H1 (cell line): ENCODE data around the gene CCDC144A. TPM values are rescaled to one million over a fixed set of nuclear protein-coding genes. Genes with fewer than 3 reads are reported as not detected.

ENCODE experiments used
- CTCF ChIA-PET: fragments of 300-600 bp; sonication (Branson Sonifier 250); formaldehyde crosslinking; loops from one replicate; lab custom pipeline; 2021; ENCODE audit not compliant: partially characterized antibody; lab: Charles Lee
- POLR2A ChIA-PET: fragments of 300-600 bp; sonication (Branson Sonifier 250); formaldehyde crosslinking; loops from one replicate; lab custom pipeline; 2021; ENCODE audit warnings: inconsistent platforms; ENCODE audit not compliant: partially characterized antibody; lab: Charles Lee
- DNase-seq, 2 experiments: peaks; one replicate each; pipeline versions ENCODE4 v3.0.0 to v3.0.0-alpha.2; 2010 to 2022; ENCODE audit warnings: low spot score in 2 of 2, low read depth in 1 of 2, mixed read lengths in 1 of 2
- FAIRE-seq: peaks from 2 replicates; lab custom pipeline; 2011; peaks lifted over from hg19 to GRCh38; lab: Jason Lieb, UNC
- H2AFZ ChIP-seq: 2 replicates; pipeline ENCODE4 v1.8.1; 2012; ENCODE audit warnings: low read length, inconsistent platforms
- H2AK5ac ChIP-seq: 2 replicates; pipeline ENCODE4 v1.6.1; 2013; ENCODE audit warnings: low read depth, low read length
- H2BK120ac ChIP-seq: replicated peaks from 2 replicates; pipeline ENCODE3; 2013; ENCODE audit warnings: low read depth, low read length, inconsistent platforms
- H2BK12ac ChIP-seq: 2 replicates; pipeline ENCODE4 v1.6.1; 2013; ENCODE audit warnings: low read depth, low read length
- H2BK15ac ChIP-seq: 2 replicates; pipeline ENCODE4 v1.6.1; 2013; ENCODE audit warnings: low read length
- H2BK20ac ChIP-seq: 2 replicates; pipeline ENCODE4 v1.6.1; 2013; ENCODE audit warnings: low read length
- H2BK5ac ChIP-seq: 2 replicates; pipeline ENCODE4 v1.6.1; 2013; ENCODE audit warnings: low read depth, low read length
- H3K14ac ChIP-seq: 2 replicates; pipeline ENCODE4 v1.6.1; 2013; ENCODE audit warnings: inconsistent platforms; ENCODE audit not compliant: insufficient read length
- H3K18ac ChIP-seq: 2 replicates; pipeline ENCODE4 v1.6.1; 2013; ENCODE audit warnings: low read length; ENCODE audit errors: extremely low read depth
- H3K23ac ChIP-seq: 2 replicates; pipeline ENCODE4 v1.6.1; 2013; ENCODE audit warnings: inconsistent platforms; ENCODE audit not compliant: insufficient read length
- H3K23me2 ChIP-seq: 2 replicates; pipeline ENCODE4 v1.6.1; 2013; ENCODE audit warnings: low read depth, low read length
- H3K27ac ChIP-seq: 2 replicates; pipeline ENCODE4 v1.6.1; 2011; ENCODE audit warnings: low read depth, low read length, inconsistent platforms
- H3K27me3 ChIP-seq, 4 experiments: replicated peaks in 1 of 4; 1 replicate in 1 of 4; 2 replicates in 3 of 4; pipeline versions ENCODE4 v1.6.1 to v1.8.1; 2011 to 2013; ENCODE audit warnings: low read length in 3 of 4, mild to moderate bottlenecking in 3 of 4, inconsistent platforms in 2 of 4, mixed read lengths in 2 of 4, moderate library complexity in 1 of 4; ENCODE audit not compliant: control insufficient read depth in 3 of 4, insufficient read depth in 3 of 4; ENCODE audit errors: extremely low read depth in 1 of 4
- H3K36me3 ChIP-seq, 4 experiments: 2 replicates each; pipeline versions ENCODE4 v1.6.1 to v1.8.1; 2011 to 2013; ENCODE audit warnings: mild to moderate bottlenecking in 4 of 4, low read length in 3 of 4, moderate library complexity in 2 of 4, control low read depth in 1 of 4, inconsistent platforms in 1 of 4; ENCODE audit not compliant: insufficient read depth in 4 of 4, control insufficient read depth in 2 of 4
- H3K4ac ChIP-seq: replicated peaks from 2 replicates; pipeline ENCODE3; 2013; ENCODE audit warnings: low read length, low read depth, mixed read lengths, inconsistent platforms; ENCODE audit not compliant: insufficient read length
- H3K4me1 ChIP-seq, 4 experiments: replicated peaks in 1 of 4; 1 replicate in 1 of 4; 2 replicates in 3 of 4; pipeline versions ENCODE4 v1.6.1 to v1.8.1; 2011 to 2013; ENCODE audit warnings: low read length in 3 of 4, inconsistent platforms in 2 of 4, mixed read lengths in 1 of 4; ENCODE audit not compliant: insufficient read depth in 4 of 4, control insufficient read depth in 3 of 4
- H3K4me2 ChIP-seq, 2 experiments: 2 replicates each; pipeline versions ENCODE4 v1.6.1 to v1.8.1; 2011 to 2013; ENCODE audit warnings: low read depth in 2 of 2, low read length in 2 of 2, control low read depth in 1 of 2, inconsistent platforms in 1 of 2, mild to moderate bottlenecking in 1 of 2; ENCODE audit not compliant: insufficient read depth in 1 of 2
- H3K4me3 ChIP-seq, 4 experiments: fragments of 200-600, 300-600 bp in 1 of 4; sonication (generic), shearing (Covaris generic), sonication (Bioruptor Twin) in 1 of 4; 2 replicates each; pipeline versions ENCODE4 v1.5.1 to v1.8.1; 2011 to 2016; ENCODE audit warnings: low read length in 4 of 4, low read depth in 3 of 4, control low read depth in 2 of 4, inconsistent platforms in 2 of 4, mild to moderate bottlenecking in 2 of 4, mixed read lengths in 1 of 4, moderate library complexity in 1 of 4; ENCODE audit not compliant: insufficient read depth in 2 of 4; ENCODE audit errors: extremely low read depth in 1 of 4
- H3K56ac ChIP-seq: replicated peaks from 2 replicates; pipeline ENCODE3; 2013; ENCODE audit warnings: low read depth, mild to moderate bottlenecking, mixed read lengths, low read length, inconsistent platforms; ENCODE audit not compliant: insufficient read length
- H3K79me1 ChIP-seq: 2 replicates; pipeline ENCODE4 v1.6.1; 2013; ENCODE audit warnings: low read depth, low read length, control low read depth
- H3K79me2 ChIP-seq, 2 experiments: 2 replicates each; pipeline versions ENCODE4 v1.6.1 to v1.8.1; 2012 to 2013; ENCODE audit warnings: low read length in 2 of 2, mild to moderate bottlenecking in 2 of 2, inconsistent platforms in 1 of 2; ENCODE audit not compliant: insufficient read depth in 2 of 2, control insufficient read depth in 1 of 2
- H3K9ac ChIP-seq, 4 experiments: replicated peaks in 1 of 4; 1 replicate in 1 of 4; 2 replicates in 3 of 4; pipeline versions ENCODE4 v1.6.1 to v1.8.1; 2011 to 2013; ENCODE audit warnings: low read depth in 3 of 4, low read length in 3 of 4, control low read depth in 2 of 4, mild to moderate bottlenecking in 2 of 4, moderate library complexity in 2 of 4, inconsistent platforms in 1 of 4; ENCODE audit errors: extremely low read depth in 1 of 4
- H3K9me3 ChIP-seq, 2 experiments: 2 replicates each; pipeline versions ENCODE4 v1.6.1 to v1.8.1; 2012 to 2013; ENCODE audit warnings: mild to moderate bottlenecking in 2 of 2, moderate library complexity in 2 of 2, control low read depth in 1 of 2, inconsistent platforms in 1 of 2, low read depth in 1 of 2, low read length in 1 of 2, mixed read lengths in 1 of 2; ENCODE audit not compliant: insufficient read depth in 2 of 2
- H4K20me1 ChIP-seq, 2 experiments: replicated peaks in 1 of 2; 2 replicates each; pipeline versions ENCODE3 to v1.8.1; 2011 to 2013; ENCODE audit warnings: inconsistent platforms in 2 of 2, low read length in 2 of 2, mild to moderate bottlenecking in 1 of 2; ENCODE audit not compliant: insufficient read depth in 2 of 2, control insufficient read depth in 1 of 2
- H4K5ac ChIP-seq: 2 replicates; pipeline ENCODE4 v1.6.1; 2013; ENCODE audit warnings: low read length, low read depth, mixed read lengths, inconsistent platforms; ENCODE audit not compliant: insufficient read length
- H4K8ac ChIP-seq: 2 replicates; pipeline ENCODE4 v1.8.0; 2013; ENCODE audit warnings: mild to moderate bottlenecking, moderate library complexity, low read length, inconsistent platforms; ENCODE audit not compliant: insufficient read depth; ENCODE audit errors: extremely low read depth
- H4K91ac ChIP-seq: replicated peaks from 2 replicates; pipeline ENCODE3; 2013; ENCODE audit warnings: low read length, mixed read lengths, inconsistent platforms; ENCODE audit not compliant: insufficient read length
- ASH2L ChIP-seq: fragments of 200-600, 300-600 bp; sonication (generic); IDR thresholded peaks from one replicate; pipeline ENCODE4 v1.7.1; 2017; ENCODE audit warnings: low read length
- CBX8 ChIP-seq: fragments of 300-800, 300-1000 bp; sonication (generic); IDR thresholded peaks from 2 replicates; pipeline ENCODE4 v1.7.1; 2016; ENCODE audit warnings: low read depth, low read length, borderline replicate concordance
- EGR1 ChIP-seq: IDR thresholded peaks from 2 replicates; pipeline ENCODE4 v1.6.1; 2011; ENCODE audit warnings: low read depth, low read length, borderline replicate concordance
- EP300 ChIP-seq, 2 experiments: IDR thresholded peaks; 1 replicate in 1 of 2; 2 replicates in 1 of 2; pipeline ENCODE4 v1.6.1; 2011 to 2012; ENCODE audit warnings: low read depth in 2 of 2, low read length in 2 of 2, mild to moderate bottlenecking in 2 of 2, borderline replicate concordance in 1 of 2, inconsistent platforms in 1 of 2, moderate library complexity in 1 of 2
- FOSL1 ChIP-seq: IDR thresholded peaks from 2 replicates; pipeline ENCODE4 v1.6.1; 2011; ENCODE audit warnings: mild to moderate bottlenecking, low read depth, low read length, moderate library complexity; ENCODE audit not compliant: insufficient read depth
- HDAC6 ChIP-seq: IDR thresholded peaks from one replicate; pipeline ENCODE4 v1.7.1; 2012; ENCODE audit warnings: low read depth, mild to moderate bottlenecking, inconsistent platforms, low read length, moderate library complexity
- JUN ChIP-seq: IDR thresholded peaks from 2 replicates; pipeline ENCODE4 v1.6.1; 2011; ENCODE audit warnings: low read depth, mild to moderate bottlenecking, improper control_type of control experiment, low read length
- JUND ChIP-seq: IDR thresholded peaks from 2 replicates; pipeline ENCODE4 v1.6.1; 2011; ENCODE audit warnings: mild to moderate bottlenecking, improper control_type of control experiment, low read length
- MAFK ChIP-seq: IDR thresholded peaks from 2 replicates; pipeline ENCODE4 v1.6.1; 2012; ENCODE audit warnings: low read depth, mild to moderate bottlenecking, improper control_type of control experiment, low read length
- PHF8 ChIP-seq: fragments of 200-600 bp; sonication (generic); conservative IDR thresholded peaks from 2 replicates; pipeline ENCODE4 v1.7.1; 2012; ENCODE audit warnings: low read depth, mild to moderate bottlenecking, inconsistent platforms, low read length, moderate library complexity
- SIRT6 ChIP-seq: IDR thresholded peaks from one replicate; pipeline ENCODE4 v1.7.1; 2012; ENCODE audit warnings: low read length, inconsistent platforms
- SP1 ChIP-seq: IDR thresholded peaks from 2 replicates; pipeline ENCODE4 v1.6.1; 2011; ENCODE audit warnings: low read depth, low read length
- SRF ChIP-seq: IDR thresholded peaks from 2 replicates; pipeline ENCODE4 v1.6.1; 2011; ENCODE audit warnings: mild to moderate bottlenecking, low read depth, low read length, moderate library complexity
- TEAD4 ChIP-seq: IDR thresholded peaks from 2 replicates; pipeline ENCODE4 v1.6.1; 2012; ENCODE audit warnings: low read depth, low read length, inconsistent platforms, mixed read lengths
- WGBS, 2 experiments: shearing (Covaris generic) in 1 of 2; methylation state at CpG; one replicate each; pipeline versions ENCODE4 v1.1.6 to v1.1.7; 2013 to 2015; ENCODE audit warnings: low lambda C conversion rate in 2 of 2, mixed read lengths in 2 of 2, inconsistent platforms in 1 of 2, low coverage in 1 of 2, missing lambda C conversion rate in 1 of 2; ENCODE audit not compliant: insufficient replicate concordance in 2 of 2, insufficient coverage in 1 of 2, insufficient read length in 1 of 2; ENCODE audit errors: extremely low coverage in 1 of 2, missing lambda C conversion rate in 1 of 2; 5-methylcytosine and 5-hydroxymethylcytosine counted together
- polyA plus RNA-seq, 7 experiments: library from polyadenylated mRNA; depleted of rRNA in 3 of 7; stranded (reverse) in 5 of 7; unstranded in 2 of 7; fragments of >200 nt in 5 of 7; fragments of 200-250 nt in 2 of 7; gene quantifications; 1 replicate in 5 of 7; 2 replicates in 1 of 7; 4 replicates in 1 of 7; pipeline versions ENCODE4 v1.2.1 to v1.2.3, GENCODE V29; 2011 to 2013; ENCODE audit warnings: missing spikeins in 2 of 7, mixed read lengths in 2 of 7
- total RNA-seq: library from RNA; stranded (reverse); fragmentation: NEBNext Ultra II Directional; extraction: Animal tissue kit (Norgen Biotek cat#: 25700); gene quantifications from 2 replicates; pipeline ENCODE4 v1.2.1, GENCODE V29; 2021
- TF ChIP-seq, protein P1 (sequence below): IDR thresholded peaks from 2 replicates; pipeline ENCODE4 v1.6.1; 2011; ENCODE audit warnings: low read depth, mild to moderate bottlenecking, low read length; ENCODE audit not compliant: insufficient read depth

CCDC144A gene
- total and polyA plus RNA-seq, 2 of the 8 experiments (the other 6 are each of a cell fraction or from before 2014, with no cell fraction given) = 0.35 to 1.7 TPM

DNA sequence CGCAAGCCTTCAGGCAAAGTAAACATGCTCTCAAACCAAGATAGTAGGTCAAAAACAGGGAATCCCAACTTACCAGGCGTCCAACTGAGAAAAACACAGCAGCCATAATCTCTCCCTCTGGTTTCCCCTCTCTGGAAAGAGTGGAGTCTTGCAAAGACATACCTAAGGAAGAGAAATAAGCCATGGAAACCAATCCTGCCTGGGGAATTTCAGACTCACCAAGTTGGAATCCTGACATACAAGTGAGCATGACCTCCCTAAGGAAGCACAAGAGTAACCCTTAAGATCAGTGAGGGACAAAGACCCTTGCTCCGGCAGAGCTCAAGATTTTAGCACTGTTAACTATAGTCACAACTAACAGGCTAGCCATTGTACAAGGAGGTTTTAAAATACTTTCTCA, 40.5 kb upstream of the CCDC144A start:
- Histone ChIP-seq H3K4me2 (no peak overlapping the region), H3K79me1 (no peaks in the 10 kb centered on the region), H2AK5ac (no peak overlapping the region), H3K4ac (no peak overlapping the region), H4K91ac (no peak overlapping the region), H3K9ac (no peak overlapping the region), H3K23me2 (peaks cover 5% of the 10 kb centered on the region; the same call in 1 of the 2 replicates), H4K5ac (no peak overlapping the region), H3K4me1 (peaks cover 1 to 9% (median 4%) of the 10 kb centered on the region in 4 experiments; a peak in 4 of 7 replicates), H3K56ac (no peak overlapping the region), H3K4me3 (no peak overlapping the region), H2BK15ac (no peak overlapping the region), H3K36me3 (no peaks in the 10 kb centered on the region), H2BK120ac (no peak overlapping the region), H3K18ac (no peak overlapping the region), H3K79me2 (no peaks in the 10 kb centered on the region), H3K14ac (no peak overlapping the region), H4K20me1 (no peaks in the 10 kb centered on the region), H4K8ac (no peak overlapping the region), H2BK20ac (no peak overlapping the region), H3K27ac (no peak overlapping the region), H3K23ac (no peak overlapping the region), H3K9me3 (no peaks in the 10 kb centered on the region), H3K27me3 (no peaks in the 10 kb centered on the region), H2BK5ac (no peak overlapping the region), H2BK12ac (no peak overlapping the region), H2AFZ (0 out of 2 replicates have a peak overlapping the region, but pooled peaks have one; percentile 33)
- DNase-seq = no peak
- CTCF ChIA-PET = interaction anchor here (3.4 kb wide), 1 partner anchor 60 kb away, joined by 9 read pairs; no protein-coding TSS in a partner anchor
- POLR2A ChIA-PET = no interaction called here
- FAIRE-seq = peak; percentile 24
- 93% methylated on average over 3 of the region's 3 CpGs; no CpG with 5 or more reads in 1 of the 2 experiments for WGBS, 2 experiments
- TF ChIP-seq EP300 (IDR thresholded peaks at IDR 0.05; ENCODE audit: borderline replicate concordance in 1 of 2, low read depth in 2 of 2, low read length in 2 of 2) (no peak), SIRT6 (no peak), TEAD4 (no peak), MAFK (no peak), PHF8 (no peak), ASH2L (no peak), SP1 (no peak), CBX8 (no peak), SRF (no peak), JUN (no peak), FOSL1 (no peak), EGR1 (no peak), JUND (no peak), HDAC6 (no peak)
- TF ChIP-seq, protein P1, sequence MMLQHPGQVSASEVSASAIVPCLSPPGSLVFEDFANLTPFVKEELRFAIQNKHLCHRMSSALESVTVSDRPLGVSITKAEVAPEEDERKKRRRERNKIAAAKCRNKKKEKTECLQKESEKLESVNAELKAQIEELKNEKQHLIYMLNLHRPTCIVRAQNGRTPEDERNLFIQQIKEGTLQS = no peak
